Lower leg skin (tissue), 3 donors: Measurements from ENCODE around the gene KLHDC4.

Experiments used
- CTCF ChIP-seq, 3 donors: fragments of 450-650 bp; IDR thresholded peaks; one replicate each; pipeline ENCODE4 v1.5.1; 2016; ENCODE audit warnings: antibody characterized with exemption in 3 of 3, mild to moderate bottlenecking in 3 of 3, moderate library complexity in 2 of 3
- POLR2A ChIP-seq, 2 donors: fragments of 450-650 bp; IDR thresholded peaks; one replicate each; pipeline ENCODE4 v1.6.1; 2016 to 2017; ENCODE audit warnings: antibody characterized with exemption in 2 of 2, mild to moderate bottlenecking in 1 of 2, moderate library complexity in 1 of 2

GRCh38 chr16:87812200-87812656, 46.4 kb upstream of the KLHDC4 start:
- TF ChIP-seq POLR2A (IDR thresholded peaks at IDR 0.05) (no peak), CTCF (IDR thresholded peaks at IDR 0.05) (no peak)
